ENCODE measurements around the gene PDS5B. TPM values are rescaled to one million over a fixed set of nuclear protein-coding genes. Genes with fewer than 3 reads are reported as not detected.

The PDS5B gene
- total and polyA plus RNA-seq, 9 of the 15 experiments (the other 6 are each of a cell fraction or from before 2014, with no cell fraction given) = 6.2 to 23.7 (median 13.1) TPM

GRCh38 chr13:32587011-32587810, 959 bp downstream of the PDS5B start (continued):
- TF ChIP-seq ZNF407 (IDR thresholded peaks at IDR 0.05; ENCODE audit: low read depth) (peak; percentile 30; the same call in 1 of the 2 replicates), HSF4 (CRISPR knock-in tag; IDR thresholded peaks at IDR 0.05; ENCODE audit: borderline replicate concordance) (no peak), MITF (IDR thresholded peaks at IDR 0.05) (no peak), NONO (IDR thresholded peaks at IDR 0.05; ENCODE audit: low read depth in 2 of 2, low read length in 1 of 2) (0 out of 4 replicates have a peak, but pooled peaks of 1 of the 2 experiments have one; percentile 18), CTCF (IDR thresholded peaks at IDR 0.05 in 2 of 3, conservative IDR thresholded peaks at IDR 0.05 in 1 of 3; ENCODE audit: insufficient read depth in 2 of 3, low read depth in 1 of 3, low read length in 3 of 3) (peak in 1 of 3 experiments; percentile 36; a peak in 1 of 6 replicates), MEF2A (IDR thresholded peaks at IDR 0.05; ENCODE audit: control insufficient read depth, low read depth, low read length) (no peak), ZBTB11 (CRISPR knock-in tag; IDR thresholded peaks at IDR 0.05) (peak in 1 of 3 experiments; percentile 70; a peak in 2 of 6 replicates), KDM5B (IDR thresholded peaks at IDR 0.05; ENCODE audit: insufficient replicate concordance, low read depth, low read length) (peak; percentile 27), POLR2G (IDR thresholded peaks at IDR 0.05; ENCODE audit: low read depth, low read length) (peak; percentile 30; the same call in 1 of the 2 replicates)
